Neutrophil (primary cell): Measurements from ENCODE around the gene HLA-A.

Experiments used
- H3K27ac ChIP-seq: fragments of 200-600 bp; sonication (generic); 2 replicates; pipeline ENCODE4 v1.5.1; 2016; ENCODE audit warnings: mild to moderate bottlenecking, moderate library complexity
- H3K27me3 ChIP-seq: fragments of 200-600 bp; sonication (generic); 2 replicates; pipeline ENCODE4 v1.6.0; 2016; ENCODE audit warnings: mild to moderate bottlenecking
- H3K36me3 ChIP-seq: fragments of 200-600 bp; sonication (generic); 2 replicates; pipeline ENCODE4 v1.5.1; 2017
- H3K4me1 ChIP-seq, 2 experiments: fragments of 200-600 bp in 1 of 2; sonication (generic) in 1 of 2; 1 replicate in 1 of 2; 2 replicates in 1 of 2; pipeline versions ENCODE4 v1.5.1 to v1.6.1; 2013 to 2016; ENCODE audit warnings: low read depth in 1 of 2, low read length in 1 of 2, mild to moderate bottlenecking in 1 of 2, moderate library complexity in 1 of 2; ENCODE audit not compliant: control insufficient read depth in 1 of 2, insufficient read depth in 1 of 2
- H3K4me3 ChIP-seq, 2 experiments: fragments of 200-600 bp in 1 of 2; sonication (generic) in 1 of 2; 1 replicate in 1 of 2; 2 replicates in 1 of 2; pipeline ENCODE4 v1.5.1; 2013 to 2016; ENCODE audit warnings: low read depth in 1 of 2, low read length in 1 of 2, mild to moderate bottlenecking in 1 of 2, moderate library complexity in 1 of 2
- H3K9me3 ChIP-seq: fragments of 200-600 bp; sonication (generic); 2 replicates; pipeline ENCODE4 v1.5.1; 2016
- TF ChIP-seq, protein P1 (sequence below): fragments of 200-600 bp; sonication (generic); IDR thresholded peaks from 2 replicates; pipeline ENCODE4 v1.5.1; 2016; ENCODE audit warnings: antibody characterized with exemption

HLA-A gene

DNA sequence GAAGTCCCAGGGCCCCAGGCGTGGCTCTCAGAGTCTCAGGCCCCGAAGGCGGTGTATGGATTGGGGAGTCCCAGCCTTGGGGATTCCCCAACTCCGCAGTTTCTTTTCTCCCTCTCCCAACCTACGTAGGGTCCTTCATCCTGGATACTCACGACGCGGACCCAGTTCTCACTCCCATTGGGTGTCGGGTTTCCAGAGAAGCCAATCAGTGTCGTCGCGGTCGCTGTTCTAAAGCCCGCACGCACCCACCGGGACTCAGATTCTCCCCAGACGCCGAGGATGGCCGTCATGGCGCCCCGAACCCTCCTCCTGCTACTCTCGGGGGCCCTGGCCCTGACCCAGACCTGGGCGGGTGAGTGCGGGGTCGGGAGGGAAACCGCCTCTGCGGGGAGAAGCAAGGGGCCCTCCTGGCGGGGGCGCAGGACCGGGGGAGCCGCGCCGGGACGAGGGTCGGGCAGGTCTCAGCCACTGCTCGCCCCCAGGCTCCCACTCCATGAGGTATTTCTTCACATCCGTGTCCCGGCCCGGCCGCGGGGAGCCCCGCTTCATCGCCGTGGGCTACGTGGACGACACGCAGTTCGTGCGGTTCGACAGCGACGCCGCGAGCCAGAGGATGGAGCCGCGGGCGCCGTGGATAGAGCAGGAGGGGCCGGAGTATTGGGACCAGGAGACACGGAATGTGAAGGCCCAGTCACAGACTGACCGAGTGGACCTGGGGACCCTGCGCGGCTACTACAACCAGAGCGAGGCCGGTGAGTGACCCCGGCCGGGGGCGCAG lies at the start of gene HLA-A:
TSS of gene HLA-A (plus strand) at position 258 of the 778 bp plus-strand sequence. CDS start at position 280, 22 bp downstream.
- Histone ChIP-seq H3K36me3 (peaks cover 43% of the 10 kb centered on the region), H3K4me1 (peaks cover 14 to 45% of the 10 kb centered on the region in 2 experiments), H3K27ac (peak within 1 kb of the TSS; percentile 85), H3K9me3 (no peaks in the 10 kb centered on the region), H3K27me3 (no peaks in the 10 kb centered on the region), H3K4me3 (peak within 1 kb of the TSS; percentile 67 to 80)
- TF ChIP-seq, protein P1, sequence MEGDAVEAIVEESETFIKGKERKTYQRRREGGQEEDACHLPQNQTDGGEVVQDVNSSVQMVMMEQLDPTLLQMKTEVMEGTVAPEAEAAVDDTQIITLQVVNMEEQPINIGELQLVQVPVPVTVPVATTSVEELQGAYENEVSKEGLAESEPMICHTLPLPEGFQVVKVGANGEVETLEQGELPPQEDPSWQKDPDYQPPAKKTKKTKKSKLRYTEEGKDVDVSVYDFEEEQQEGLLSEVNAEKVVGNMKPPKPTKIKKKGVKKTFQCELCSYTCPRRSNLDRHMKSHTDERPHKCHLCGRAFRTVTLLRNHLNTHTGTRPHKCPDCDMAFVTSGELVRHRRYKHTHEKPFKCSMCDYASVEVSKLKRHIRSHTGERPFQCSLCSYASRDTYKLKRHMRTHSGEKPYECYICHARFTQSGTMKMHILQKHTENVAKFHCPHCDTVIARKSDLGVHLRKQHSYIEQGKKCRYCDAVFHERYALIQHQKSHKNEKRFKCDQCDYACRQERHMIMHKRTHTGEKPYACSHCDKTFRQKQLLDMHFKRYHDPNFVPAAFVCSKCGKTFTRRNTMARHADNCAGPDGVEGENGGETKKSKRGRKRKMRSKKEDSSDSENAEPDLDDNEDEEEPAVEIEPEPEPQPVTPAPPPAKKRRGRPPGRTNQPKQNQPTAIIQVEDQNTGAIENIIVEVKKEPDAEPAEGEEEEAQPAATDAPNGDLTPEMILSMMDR = no peak

DNA sequence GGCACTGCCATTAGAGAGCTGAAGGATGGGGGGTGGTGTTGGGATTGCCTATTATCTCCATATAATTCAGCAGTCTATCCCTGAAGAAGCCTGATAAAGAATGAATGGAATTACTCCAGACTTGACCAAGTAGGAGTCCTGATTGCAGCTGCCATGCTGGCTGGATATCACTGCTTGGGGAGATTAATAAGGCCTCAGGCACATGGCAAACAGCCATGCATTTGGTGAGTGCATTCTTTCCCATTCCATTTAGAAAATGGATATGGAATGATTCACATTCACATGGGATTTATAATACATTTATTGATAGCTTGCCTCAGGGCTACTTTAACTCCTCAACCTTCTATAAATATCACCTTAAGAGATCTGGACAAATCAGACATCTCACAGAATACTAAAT lies 49.6 kb upstream of the HLA-A start:
- H3K4me3 ChIP-seq = no peak overlapping the region
- H3K9me3 ChIP-seq = no peaks in the 10 kb centered on the region
- H3K27ac ChIP-seq = no peak overlapping the region
- no peaks in the 10 kb centered on the region for H3K36me3 ChIP-seq
- peaks cover 4% of the 10 kb centered on the region for H3K27me3 ChIP-seq
- TF ChIP-seq, protein P1 = no peak
- H3K4me1 ChIP-seq = peaks cover 0 to 8% of the 10 kb centered on the region in 2 experiments

DNA sequence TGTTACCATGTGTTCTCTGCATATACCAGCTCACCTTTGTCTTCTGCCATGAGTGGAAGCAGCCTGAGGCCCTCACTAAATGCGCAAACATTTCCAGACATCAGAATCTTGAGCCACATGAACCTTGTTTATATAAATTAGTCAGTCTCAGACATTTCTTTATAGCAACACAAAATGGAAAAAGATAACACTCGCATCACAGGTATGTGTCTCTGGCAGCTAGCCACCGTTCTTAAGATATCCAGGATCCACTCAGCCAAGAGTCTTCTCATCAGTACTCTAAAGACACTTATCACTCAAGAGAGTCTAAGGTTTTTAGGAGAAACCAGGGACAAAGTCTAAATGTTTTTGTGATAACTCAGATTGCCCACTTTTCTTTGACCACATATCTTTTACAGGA lies 43.1 kb upstream of the HLA-A start:
- Histone ChIP-seq H3K9me3 (no peaks in the 10 kb centered on the region), H3K27ac (no peak overlapping the region), H3K4me3 (no peak overlapping the region), H3K27me3 (no peaks in the 10 kb centered on the region), H3K36me3 (no peaks in the 10 kb centered on the region), H3K4me1 (no peaks in the 10 kb centered on the region)
- TF ChIP-seq, protein P1 = no peak

DNA sequence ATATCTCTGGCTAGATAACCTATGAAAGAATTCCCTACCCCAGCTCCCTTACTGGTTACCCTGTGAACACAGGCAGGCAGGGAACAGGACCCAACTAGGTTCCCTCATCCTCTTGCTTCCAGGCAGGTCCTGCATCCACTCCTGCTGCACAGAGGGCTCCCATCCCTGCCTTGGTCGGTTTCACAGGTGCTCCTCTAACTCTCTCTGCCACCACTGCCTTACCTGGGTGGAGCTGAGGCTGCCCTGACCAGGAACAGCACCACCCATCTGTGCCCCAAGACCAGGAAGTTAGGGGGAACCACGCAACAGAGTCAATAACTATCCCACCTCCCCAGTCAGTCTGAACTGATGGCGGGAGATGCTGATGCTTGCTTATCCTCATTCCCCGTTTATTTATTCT lies 37.0 kb upstream of the HLA-A start:
- TF ChIP-seq, protein P1 = no peak
- H3K27me3 ChIP-seq = no peaks in the 10 kb centered on the region
- no peaks in the 10 kb centered on the region for H3K9me3 ChIP-seq
- no peaks in the 10 kb centered on the region for H3K4me1 ChIP-seq
- H3K27ac ChIP-seq = no peak overlapping the region
- no peak overlapping the region for H3K4me3 ChIP-seq
- no peaks in the 10 kb centered on the region for H3K36me3 ChIP-seq

DNA sequence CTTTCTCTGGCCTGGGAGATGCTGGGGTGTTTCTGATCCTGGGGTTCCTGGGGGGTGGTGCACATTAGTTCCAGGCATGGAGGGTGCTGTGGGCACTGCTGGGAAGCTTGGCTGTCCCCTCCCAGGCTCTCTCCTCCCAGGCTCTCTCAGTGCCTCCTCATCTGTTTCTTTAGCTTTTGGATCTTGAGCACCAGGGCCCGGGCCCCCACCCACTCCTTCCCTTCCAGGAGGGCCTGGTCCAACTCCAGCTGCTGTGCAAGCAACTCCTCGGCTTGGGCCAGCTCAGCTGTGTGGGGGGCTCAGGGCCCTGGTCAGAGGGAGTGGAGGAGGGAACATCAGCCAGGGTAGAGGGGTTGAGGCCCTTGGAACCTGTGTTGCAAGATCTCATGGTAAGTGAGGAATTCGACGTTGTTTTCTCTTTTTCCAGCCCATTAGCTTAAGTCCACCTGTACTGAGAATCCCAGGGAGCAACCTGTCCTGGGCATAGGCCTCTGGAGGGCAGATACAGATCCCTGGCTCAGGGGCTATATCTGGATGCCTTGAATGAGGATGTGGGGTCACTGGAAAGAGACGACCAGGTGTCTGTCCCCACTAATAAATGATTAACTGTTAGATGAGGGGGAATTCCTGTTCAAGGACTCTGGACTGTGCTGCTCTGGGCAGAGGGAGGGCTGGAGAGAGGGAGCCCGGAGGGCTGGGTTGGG lies 34.5 kb upstream of the HLA-A start:
- TF ChIP-seq, protein P1 = no peak
- H3K9me3 ChIP-seq = no peaks in the 10 kb centered on the region
- H3K27me3 ChIP-seq = no peaks in the 10 kb centered on the region

More for the DNA sequence above, 34.5 kb upstream of the HLA-A start:
- H3K36me3 ChIP-seq = no peaks in the 10 kb centered on the region
- no peaks in the 10 kb centered on the region for H3K4me1 ChIP-seq
- H3K4me3 ChIP-seq = no peak overlapping the region
- no peak overlapping the region for H3K27ac ChIP-seq
